ENCODE data around the gene SNX14.
"Not testable (repeated sequence)": the region's sequence is repeated elsewhere in the genome, so short reads cannot be mapped to it uniquely, and the experiment has no call there.

SNX14 gene

GRCh38 chr6:85610182-85610895, 16.7 kb upstream of the SNX14 start:
- H3K9me3 Mint-ChIP-seq, result no peaks in the 10 kb centered on the region
- H3K4me1 Mint-ChIP-seq, result peaks cover 4 to 5% of the 10 kb centered on the region in 2 donors
- peaks cover 24 to 31% of the 10 kb centered on the region in 2 donors for H3K36me3 Mint-ChIP-seq
- no peaks in the 10 kb centered on the region for H3K27me3 Mint-ChIP-seq
- ATAC-seq (replicated peaks) (no peak), DNase-seq (no peak)
- H3K27ac Mint-ChIP-seq, result no peak overlapping the region
- no peak overlapping the region for H3K4me3 Mint-ChIP-seq

GRCh38 chr6:85602100-85602499, 8.4 kb upstream of the SNX14 start:
- ATAC-seq (replicated peaks) (no peak), DNase-seq (no peak)
- peaks cover 16 to 19% of the 10 kb centered on the region in 2 donors for H3K36me3 Mint-ChIP-seq
- H3K9me3 Mint-ChIP-seq, result no peaks in the 10 kb centered on the region
- H3K27me3 Mint-ChIP-seq, result no peaks in the 10 kb centered on the region
- peaks cover 0 to 2% of the 10 kb centered on the region in 2 donors for H3K4me1 Mint-ChIP-seq
- no peak overlapping the region for H3K4me3 Mint-ChIP-seq
- no peak overlapping the region for H3K27ac Mint-ChIP-seq

- no peaks in the 10 kb centered on the region for H3K9me3 Mint-ChIP-seq
- H3K4me1 Mint-ChIP-seq, result peaks cover 0 to 2% of the 10 kb centered on the region in 2 donors
- DNase-seq (no peak), ATAC-seq (replicated peaks) (no peak)
- H3K4me3 Mint-ChIP-seq, result no peak overlapping the region
- H3K27me3 Mint-ChIP-seq, result no peaks in the 10 kb centered on the region
- H3K27ac Mint-ChIP-seq, result peak overlapping the region; percentile 71
- peaks cover 16 to 19% of the 10 kb centered on the region in 2 donors for H3K36me3 Mint-ChIP-seq
Observed at GRCh38 chr6:85600713-85601313, 7.2 kb upstream of the SNX14 start.

- no peaks in the 10 kb centered on the region for H3K27me3 Mint-ChIP-seq
- H3K4me3 Mint-ChIP-seq, result peak overlapping the region; percentile 97
- DNase-seq, result peak; percentile 38
Observed at GRCh38 chr6:85594197-85594930, 706 bp upstream of the SNX14 start.

GRCh38 chr6:85592033-85592432, 1.6 kb downstream of the SNX14 start:
- Mint-ChIP-seq H3K36me3 (peaks cover 19 to 33% of the 10 kb centered on the region in 2 donors), H3K4me1 (peaks cover 17 to 43% of the 10 kb centered on the region in 2 donors), H3K27me3 (no peaks in the 10 kb centered on the region), H3K4me3 (peak overlapping the region; percentile 97), H3K9me3 (no peaks in the 10 kb centered on the region), H3K27ac (peak overlapping the region; percentile 60)
- no peak for ATAC-seq (replicated peaks)
- DNase-seq, result no peak

More at GRCh38 chr6:85594197-85594930, 706 bp upstream of the SNX14 start:
- peak; percentile 32 to 39 for ATAC-seq (replicated peaks)
- peaks cover 16 to 34% of the 10 kb centered on the region in 2 donors for H3K4me1 Mint-ChIP-seq
- H3K9me3 Mint-ChIP-seq, result no peaks in the 10 kb centered on the region
- peaks cover 15 to 25% of the 10 kb centered on the region in 2 donors for H3K36me3 Mint-ChIP-seq
- H3K27ac Mint-ChIP-seq, result peak overlapping the region; percentile 98

- no peak overlapping the region for H3K27ac Mint-ChIP-seq
- no peak overlapping the region for H3K4me3 Mint-ChIP-seq
- ATAC-seq (replicated peaks), result no peak
- no peaks in the 10 kb centered on the region for H3K9me3 Mint-ChIP-seq
- H3K36me3 Mint-ChIP-seq, result peaks cover 21 to 39% of the 10 kb centered on the region in 2 donors
- no peaks in the 10 kb centered on the region for H3K27me3 Mint-ChIP-seq
- DNase-seq, result no peak
- H3K4me1 Mint-ChIP-seq, result peaks cover 19 to 48% of the 10 kb centered on the region in 2 donors
Observed at GRCh38 chr6:85591207-85591606, 2.5 kb downstream of the SNX14 start.

GRCh38 chr6:85585741-85586140, 7.9 kb downstream of the SNX14 start:
- Mint-ChIP-seq H3K27me3 (no peaks in the 10 kb centered on the region), H3K9me3 (peaks cover 16 to 24% of the 10 kb centered on the region in 2 donors), H3K36me3 (peaks cover 58 to 77% of the 10 kb centered on the region in 2 donors), H3K27ac (no peak overlapping the region), H3K4me3 (no peak overlapping the region), H3K4me1 (peaks cover 30 to 61% of the 10 kb centered on the region in 2 donors)
- ATAC-seq (replicated peaks), result no peak
- DNase-seq, result no peak

- Mint-ChIP-seq H3K4me1 (peaks cover 29 to 50% of the 10 kb centered on the region in 2 donors), H3K36me3 (peaks cover 52 to 72% of the 10 kb centered on the region in 2 donors), H3K9me3 (peaks cover 16 to 24% of the 10 kb centered on the region in 2 donors)
- not testable (repeated sequence) for H3K27me3 Mint-ChIP-seq; H3K4me3 Mint-ChIP-seq; DNase-seq; H3K27ac Mint-ChIP-seq; ATAC-seq (replicated peaks)
Observed at GRCh38 chr6:85582832-85583231, 10.8 kb downstream of the SNX14 start.

- Mint-ChIP-seq H3K4me3 (no peak overlapping the region), H3K36me3 (peaks cover 48 to 66% of the 10 kb centered on the region in 2 donors), H3K4me1 (peaks cover 27 to 43% of the 10 kb centered on the region in 2 donors)
Observed at GRCh38 chr6:85581572-85581971, 12.1 kb downstream of the SNX14 start.

GRCh38 chr6:85580878-85581267, 12.8 kb downstream of the SNX14 start:
- peaks cover 47 to 62% of the 10 kb centered on the region in 2 donors for H3K36me3 Mint-ChIP-seq
- peaks cover 16 to 24% of the 10 kb centered on the region in 2 donors for H3K9me3 Mint-ChIP-seq
- peaks cover 26 to 42% of the 10 kb centered on the region in 2 donors for H3K4me1 Mint-ChIP-seq
- no peak for ATAC-seq (replicated peaks)
- H3K4me3 Mint-ChIP-seq, result no peak overlapping the region
- DNase-seq, result no peak
- no peaks in the 10 kb centered on the region for H3K27me3 Mint-ChIP-seq
- H3K27ac Mint-ChIP-seq, result no peak overlapping the region

More at GRCh38 chr6:85581572-85581971, 12.1 kb downstream of the SNX14 start:
- DNase-seq (no peak), ATAC-seq (replicated peaks) (no peak)
- H3K27ac Mint-ChIP-seq, result no peak overlapping the region
- peaks cover 16 to 24% of the 10 kb centered on the region in 2 donors for H3K9me3 Mint-ChIP-seq
- no peaks in the 10 kb centered on the region for H3K27me3 Mint-ChIP-seq

GRCh38 chr6:85580118-85580877, 13.4 kb downstream of the SNX14 start:
- H3K27me3 Mint-ChIP-seq, result no peaks in the 10 kb centered on the region
- no peak overlapping the region for H3K27ac Mint-ChIP-seq
- DNase-seq (no peak), ATAC-seq (replicated peaks) (no peak)
- peaks cover 30 to 40% of the 10 kb centered on the region in 2 donors for H3K4me1 Mint-ChIP-seq
- no peak overlapping the region for H3K4me3 Mint-ChIP-seq
- peaks cover 16 to 24% of the 10 kb centered on the region in 2 donors for H3K9me3 Mint-ChIP-seq
- H3K36me3 Mint-ChIP-seq, result peaks cover 44 to 57% of the 10 kb centered on the region in 2 donors

GRCh38 chr6:85579581-85579980, 14.1 kb downstream of the SNX14 start:
- no peak overlapping the region for H3K4me3 Mint-ChIP-seq
- H3K9me3 Mint-ChIP-seq, result peaks cover 16 to 20% of the 10 kb centered on the region in 2 donors
- H3K36me3 Mint-ChIP-seq, result peaks cover 38 to 50% of the 10 kb centered on the region in 2 donors
- H3K27me3 Mint-ChIP-seq, result no peaks in the 10 kb centered on the region
- H3K4me1 Mint-ChIP-seq, result peaks cover 31 to 33% of the 10 kb centered on the region in 2 donors
- H3K27ac Mint-ChIP-seq, result no peak overlapping the region
- ATAC-seq (replicated peaks) (no peak), DNase-seq (no peak)

- H3K4me1 Mint-ChIP-seq, result peaks cover 15 to 18% of the 10 kb centered on the region in 2 donors
- H3K9me3 Mint-ChIP-seq, result no peaks in the 10 kb centered on the region
- no peak overlapping the region for H3K27ac Mint-ChIP-seq
- DNase-seq, result no peak
- no peak overlapping the region for H3K4me3 Mint-ChIP-seq
- no peak for ATAC-seq (replicated peaks)
- no peaks in the 10 kb centered on the region for H3K27me3 Mint-ChIP-seq
- H3K36me3 Mint-ChIP-seq, result peaks cover 8 to 22% of the 10 kb centered on the region in 2 donors
Observed at GRCh38 chr6:85576476-85576875, 17.2 kb downstream of the SNX14 start.

All from stimulated activated naive B cell treated with anti-CD40 and anti-IgM and Interleukin-4, amounts not matched to agents 10 μg/mL and 1 μg/mL and 100 μg/mL, for 72 hours (primary cell).